B cell (primary cell): ENCODE results near the gene SLC26A1. TPM values are rescaled to one million over a fixed set of nuclear protein-coding genes. Genes with fewer than 3 reads are reported as not detected.

Experiments used
- ATAC-seq: fragments of 200-7000 bp; cut with Tn5 transposase; one replicate; pipeline ENCODE4 v1.10.0; 2021; ENCODE audit warnings: low read depth, mild to moderate bottlenecking, moderate number of reproducible peaks, moderate library complexity
- CTCF ChIA-PET: fragments of 350-600 bp; sonication (Branson Sonifier 250); formaldehyde crosslinking; loops from one replicate; lab custom pipeline; 2021; ENCODE audit warnings: antibody characterized with exemption, inconsistent platforms; lab: Charles Lee
- POLR2A ChIA-PET: fragments of 350-600 bp; sonication (Branson Sonifier 250); formaldehyde crosslinking; loops from one replicate; lab custom pipeline; 2021; ENCODE audit warnings: antibody characterized with exemption; lab: Charles Lee
- DNase-seq: peaks from one replicate; pipeline ENCODE4 v3.0.0; 2013
- H2AFZ ChIP-seq: 2 replicates; pipeline ENCODE4 v1.6.1; 2012; ENCODE audit warnings: mild to moderate bottlenecking, low read depth, low read length; ENCODE audit not compliant: insufficient read depth, poor library complexity, severe bottlenecking
- H3K27ac ChIP-seq, 2 donors: 1 replicate in 1 of 2; 2 replicates in 1 of 2; pipeline ENCODE4 v1.5.1; 2012 to 2013; ENCODE audit warnings: low read length in 2 of 2, mild to moderate bottlenecking in 2 of 2, moderate library complexity in 1 of 2
- H3K27me3 ChIP-seq, 4 experiments: fragments of 200-600 bp in 1 of 4; sonication (generic) in 1 of 4; replicated peaks in 1 of 4; 1 replicate in 2 of 4; 2 replicates in 2 of 4; pipeline versions ENCODE4 v1.6.1 to v1.7.0; 2013 to 2016; ENCODE audit warnings: low read length in 3 of 4, mild to moderate bottlenecking in 2 of 4, mixed read lengths in 1 of 4, moderate library complexity in 1 of 4; ENCODE audit not compliant: insufficient read depth in 4 of 4, control insufficient read depth in 3 of 4; ENCODE audit errors: control extremely low read depth in 1 of 4
- H3K36me3 ChIP-seq, 2 experiments: replicated peaks in 1 of 2; 1 replicate in 1 of 2; 2 replicates in 1 of 2; pipeline versions ENCODE4 v1.6.1 to v1.7.1; 2013; ENCODE audit warnings: low read length in 1 of 2; ENCODE audit not compliant: insufficient read depth in 2 of 2, control insufficient read depth in 1 of 2; ENCODE audit errors: control extremely low read depth in 1 of 2, extremely low read depth in 1 of 2
- H3K4me1 ChIP-seq, 2 donors: fragments of 200-600 bp in 1 of 2; sonication (generic) in 1 of 2; 1 replicate in 1 of 2; 2 replicates in 1 of 2; pipeline versions ENCODE4 v1.5.1 to v1.6.1; 2013 to 2017; ENCODE audit warnings: low read length in 2 of 2; ENCODE audit not compliant: control insufficient read depth in 2 of 2, insufficient read depth in 2 of 2
- H3K4me2 ChIP-seq: replicated peaks from 2 replicates; pipeline ENCODE3; 2012; ENCODE audit warnings: mild to moderate bottlenecking, low read depth, low read length; ENCODE audit not compliant: poor library complexity, severe bottlenecking
- H3K4me3 ChIP-seq, 5 experiments: fragments of 200-600 bp in 1 of 5; sonication (generic) in 1 of 5; 1 replicate in 3 of 5; 2 replicates in 2 of 5; pipeline versions ENCODE4 v1.5.1 to v1.7.0; 2011 to 2016; ENCODE audit warnings: low read length in 4 of 5, mild to moderate bottlenecking in 4 of 5, low read depth in 2 of 5, control low read depth in 1 of 5, moderate library complexity in 1 of 5; ENCODE audit not compliant: insufficient read depth in 1 of 5; ENCODE audit errors: control extremely low read depth in 1 of 5, extremely low read depth in 1 of 5
- H3K79me2 ChIP-seq: fragments of 200-600 bp; sonication (generic); one replicate; pipeline ENCODE4 v1.6.0; 2016; ENCODE audit warnings: low read length; ENCODE audit not compliant: control insufficient read depth, insufficient read depth
- H3K9ac ChIP-seq: fragments of 200-600 bp; sonication (generic); 2 replicates; pipeline ENCODE4 v1.6.1; 2017; ENCODE audit warnings: mild to moderate bottlenecking, low read length, moderate library complexity
- H3K9me3 ChIP-seq, 3 donors: one replicate each; pipeline versions ENCODE4 v1.6.1 to v1.7.1; 2013; ENCODE audit warnings: low read length in 2 of 3; ENCODE audit not compliant: control insufficient read depth in 2 of 3, insufficient read depth in 1 of 3; ENCODE audit errors: control extremely low read depth in 1 of 3
- H4K20me1 ChIP-seq: 2 replicates; pipeline ENCODE4 v1.6.0; 2012; ENCODE audit warnings: mild to moderate bottlenecking, low read length; ENCODE audit not compliant: insufficient read depth, control insufficient read depth, poor library complexity, severe bottlenecking
- H3K27ac Mint-ChIP-seq: one replicate; pipeline ENCODE4 v1.8.0; 2021; ENCODE audit warnings: mixed read lengths
- H3K27me3 Mint-ChIP-seq: one replicate; pipeline ENCODE4 v1.8.0; 2021; ENCODE audit warnings: mixed read lengths
- H3K4me1 Mint-ChIP-seq: one replicate; pipeline ENCODE4 v1.8.0; 2021; ENCODE audit warnings: mixed read lengths
- H3K4me3 Mint-ChIP-seq: one replicate; pipeline ENCODE4 v1.8.0; 2021; ENCODE audit warnings: mixed read lengths
- H3K9me3 Mint-ChIP-seq: one replicate; pipeline ENCODE4 v1.8.0; 2022; ENCODE audit warnings: mixed read lengths; ENCODE audit not compliant: insufficient read depth
- EZH2 ChIP-seq: IDR thresholded peaks from 2 replicates; pipeline ENCODE4 v1.6.1; 2012; ENCODE audit warnings: borderline replicate concordance, low read depth, mild to moderate bottlenecking, moderate library complexity, low read length; ENCODE audit not compliant: insufficient read depth, poor library complexity, severe bottlenecking
- WGBS: methylation state at CpG from one replicate; pipeline ENCODE4 v1.1.5; 2013; ENCODE audit warnings: missing lambda C conversion rate; ENCODE audit not compliant: insufficient coverage; 5-methylcytosine and 5-hydroxymethylcytosine counted together
- intact Hi-C: fragments of 100-400 bp; cut with micrococcal nuclease; formaldehyde crosslinking; loops from one replicate; pipeline ENCODE4 v1.10.0; 2022
- polyA plus RNA-seq: library from polyadenylated mRNA; depleted of rRNA; stranded (reverse); fragments of >200 nt; gene quantifications from 2 replicates; pipeline ENCODE4 v1.2.3, GENCODE V29; 2012
- total RNA-seq, 2 donors: library from RNA; stranded (reverse); fragments of 120-200 nt in 1 of 2; gene quantifications; 1 replicate in 1 of 2; 2 replicates in 1 of 2; pipeline versions ENCODE4 v1.2.3 to v1.2.4, GENCODE V29; 2013 to 2022
- TF ChIP-seq, protein P1 (sequence below): fragments of 200-600 bp; IDR thresholded peaks from one replicate; pipeline ENCODE4 v1.8.0; 2022; ENCODE audit warnings: antibody characterized with exemption, mild to moderate bottlenecking

Gene SLC26A1
- total and polyA plus RNA-seq, 2 donors (not counting 1 experiment from before 2014, with no cell fraction given) = 0.03 to 1.1 TPM

DNA sequence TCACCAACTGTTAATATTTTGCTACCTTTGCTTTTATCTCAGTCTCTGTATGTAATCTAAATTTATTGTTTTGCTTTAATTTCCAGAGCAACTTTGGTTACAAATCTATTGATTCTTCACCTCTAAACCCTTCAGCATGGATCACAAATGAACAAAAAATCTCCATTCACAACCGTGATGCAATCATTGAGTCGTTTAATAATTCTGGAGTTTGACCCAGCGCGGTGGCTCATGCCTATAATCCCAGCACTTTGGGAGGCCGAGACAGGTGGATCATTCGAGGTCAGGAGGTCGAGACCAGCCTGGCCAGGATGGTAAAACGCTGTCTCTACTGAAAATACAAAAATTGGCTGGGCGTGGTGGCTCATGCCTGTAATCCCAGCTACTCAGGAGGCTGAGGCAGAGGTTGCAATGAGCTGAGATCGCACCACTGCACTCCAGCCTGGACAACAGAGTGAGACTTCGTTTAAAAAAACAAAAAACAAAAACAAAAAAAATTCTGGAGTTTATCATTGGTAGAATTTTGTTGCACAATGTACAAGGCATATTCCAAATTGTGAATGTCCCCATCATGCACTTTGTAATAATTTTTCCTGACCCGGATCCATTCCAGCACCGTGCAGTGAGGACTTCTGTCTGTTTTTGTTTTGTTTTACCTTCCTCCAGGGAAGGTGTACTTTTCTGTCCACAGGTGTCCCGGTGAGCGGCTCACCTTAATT is 8.7 kb downstream of the SLC26A1 start:
- H4K20me1 ChIP-seq = peaks cover 14% of the 10 kb centered on the region
- H3K4me3 Mint-ChIP-seq = peak overlapping the region; percentile 91
- ATAC-seq (no peak), DNase-seq (no peak)
- H3K27ac Mint-ChIP-seq = no peak overlapping the region
- no peak overlapping the region for H3K27ac ChIP-seq
- no peak for TF ChIP-seq EZH2
- TF ChIP-seq, protein P1, sequence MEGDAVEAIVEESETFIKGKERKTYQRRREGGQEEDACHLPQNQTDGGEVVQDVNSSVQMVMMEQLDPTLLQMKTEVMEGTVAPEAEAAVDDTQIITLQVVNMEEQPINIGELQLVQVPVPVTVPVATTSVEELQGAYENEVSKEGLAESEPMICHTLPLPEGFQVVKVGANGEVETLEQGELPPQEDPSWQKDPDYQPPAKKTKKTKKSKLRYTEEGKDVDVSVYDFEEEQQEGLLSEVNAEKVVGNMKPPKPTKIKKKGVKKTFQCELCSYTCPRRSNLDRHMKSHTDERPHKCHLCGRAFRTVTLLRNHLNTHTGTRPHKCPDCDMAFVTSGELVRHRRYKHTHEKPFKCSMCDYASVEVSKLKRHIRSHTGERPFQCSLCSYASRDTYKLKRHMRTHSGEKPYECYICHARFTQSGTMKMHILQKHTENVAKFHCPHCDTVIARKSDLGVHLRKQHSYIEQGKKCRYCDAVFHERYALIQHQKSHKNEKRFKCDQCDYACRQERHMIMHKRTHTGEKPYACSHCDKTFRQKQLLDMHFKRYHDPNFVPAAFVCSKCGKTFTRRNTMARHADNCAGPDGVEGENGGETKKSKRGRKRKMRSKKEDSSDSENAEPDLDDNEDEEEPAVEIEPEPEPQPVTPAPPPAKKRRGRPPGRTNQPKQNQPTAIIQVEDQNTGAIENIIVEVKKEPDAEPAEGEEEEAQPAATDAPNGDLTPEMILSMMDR = no peak
- peak overlapping the region; percentile 44 for H3K9ac ChIP-seq
- peak overlapping the region; percentile 72 for H3K4me2 ChIP-seq
- no peaks in the 10 kb centered on the region for H3K9me3 ChIP-seq
- H2AFZ ChIP-seq = peak overlapping the region; percentile 72
- intact Hi-C loops = loop anchor here (5.0 to 10.0 kb wide), 2 partner anchors 87 to 740 kb away; no protein-coding TSS in a partner anchor
- H3K36me3 ChIP-seq = no peaks in the 10 kb centered on the region
- CTCF ChIA-PET = interaction anchor here (0.6 to 6.7 kb wide), 2 partner anchors 9 to 243 kb away, joined by 3 to 90 read pairs; no protein-coding TSS in a partner anchor
- no peaks in the 10 kb centered on the region for H3K9me3 Mint-ChIP-seq
- no peaks in the 10 kb centered on the region for H3K27me3 Mint-ChIP-seq
- H3K4me1 Mint-ChIP-seq = peaks cover 23% of the 10 kb centered on the region
- H3K79me2 ChIP-seq = peaks cover 15% of the 10 kb centered on the region
- POLR2A ChIA-PET = no interaction called here
- no peaks in the 10 kb centered on the region for H3K27me3 ChIP-seq
- 79% methylated on average over 12 of the region's 15 CpGs for WGBS
- H3K4me3 ChIP-seq = peak overlapping the region in 4 of 5 experiments; percentile 26 to 46 (median 42)
- peaks cover 25 to 26% of the 10 kb centered on the region in 2 donors for H3K4me1 ChIP-seq

DNA sequence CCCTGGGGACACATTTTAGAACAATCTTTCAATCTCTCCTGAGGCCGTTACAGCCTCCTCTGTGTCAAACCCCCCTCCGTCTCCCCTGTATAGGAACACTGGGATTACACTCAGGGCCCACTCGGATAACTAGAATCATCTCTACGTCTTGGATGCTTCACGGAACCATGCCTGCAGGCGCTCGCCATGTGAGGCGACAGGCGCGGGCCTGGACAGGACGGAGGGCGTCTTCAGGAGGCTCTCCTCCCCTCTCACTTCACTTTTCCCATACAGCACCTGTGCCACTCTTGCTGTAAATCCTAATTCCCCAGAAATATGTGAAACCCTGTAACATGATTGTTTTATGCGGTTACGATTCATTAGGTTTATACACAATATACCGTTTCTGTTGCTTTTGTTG is 10.4 kb downstream of the SLC26A1 start:
- intact Hi-C loops = loop anchor here (10.0 kb wide), 1 partner anchor 738 kb away; no protein-coding TSS in a partner anchor
- no peak overlapping the region for H3K9ac ChIP-seq
- Mint-ChIP-seq H3K27me3 (no peaks in the 10 kb centered on the region), H3K4me3 (no peak overlapping the region), H3K9me3 (no peaks in the 10 kb centered on the region), H3K4me1 (peaks cover 21% of the 10 kb centered on the region), H3K27ac (no peak overlapping the region)
- no peak overlapping the region for H3K4me3 ChIP-seq
- H3K4me2 ChIP-seq = no peak overlapping the region
- ChIA-PET POLR2A (no interaction called here), CTCF (no interaction called here)
- H3K9me3 ChIP-seq = no peaks in the 10 kb centered on the region
- H2AFZ ChIP-seq = no peak overlapping the region
- no peaks in the 10 kb centered on the region for H3K36me3 ChIP-seq
- TF ChIP-seq, protein P1 = no peak
- TF ChIP-seq EZH2 = no peak
- peaks cover 12% of the 10 kb centered on the region for H3K79me2 ChIP-seq
- peaks cover 24% of the 10 kb centered on the region in 2 donors for H3K4me1 ChIP-seq
- ATAC-seq = no peak
- H3K27me3 ChIP-seq = no peaks in the 10 kb centered on the region
- peaks cover 7% of the 10 kb centered on the region for H4K20me1 ChIP-seq
- H3K27ac ChIP-seq = no peak overlapping the region
- no peak for DNase-seq
- 94% methylated on average over 12 of the region's 15 CpGs for WGBS
